Esophagus squamous epithelium (tissue), 4 donors: ENCODE measurements around the gene KPTN.

Experiments
- POLR2A ChIP-seq, 4 donors: fragments of 450-650 bp; IDR thresholded peaks; one replicate each; pipeline ENCODE4 v1.6.1; 2017; ENCODE audit warnings: antibody characterized with exemption in 4 of 4, mild to moderate bottlenecking in 4 of 4, moderate library complexity in 3 of 4
- TF ChIP-seq, protein P1 (sequence below), 6 experiments: fragments of 450-650 bp in 4 of 6; fragments of 200-600 bp in 2 of 6; sonication (generic) in 2 of 6; IDR thresholded peaks; one replicate each; pipeline ENCODE4 v1.5.1; 2016 to 2019; ENCODE audit warnings: antibody characterized with exemption in 6 of 6, mild to moderate bottlenecking in 4 of 6, moderate library complexity in 4 of 6

DNA sequence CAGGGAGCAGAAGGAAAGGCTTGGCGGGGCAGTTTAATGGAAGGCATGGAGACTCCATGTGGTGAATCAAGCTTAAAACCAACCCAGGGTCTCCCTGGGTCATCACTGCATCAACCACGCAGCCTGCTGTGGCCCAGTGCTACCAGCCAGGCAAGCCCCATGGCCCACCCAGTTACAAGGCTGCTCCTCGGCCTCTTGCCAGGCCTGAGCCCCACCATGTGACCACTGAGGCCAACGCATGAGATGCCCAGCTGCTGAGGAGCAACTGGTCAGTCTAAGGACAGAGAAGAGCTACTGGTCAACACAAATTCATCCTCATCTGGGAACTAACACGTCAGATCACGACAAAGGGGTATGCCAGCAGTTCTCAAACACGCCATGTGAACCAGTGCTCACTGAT, 15.4 kb upstream of the KPTN start:
- no peak for TF ChIP-seq POLR2A (IDR thresholded peaks at IDR 0.05)
- TF ChIP-seq, protein P1, sequence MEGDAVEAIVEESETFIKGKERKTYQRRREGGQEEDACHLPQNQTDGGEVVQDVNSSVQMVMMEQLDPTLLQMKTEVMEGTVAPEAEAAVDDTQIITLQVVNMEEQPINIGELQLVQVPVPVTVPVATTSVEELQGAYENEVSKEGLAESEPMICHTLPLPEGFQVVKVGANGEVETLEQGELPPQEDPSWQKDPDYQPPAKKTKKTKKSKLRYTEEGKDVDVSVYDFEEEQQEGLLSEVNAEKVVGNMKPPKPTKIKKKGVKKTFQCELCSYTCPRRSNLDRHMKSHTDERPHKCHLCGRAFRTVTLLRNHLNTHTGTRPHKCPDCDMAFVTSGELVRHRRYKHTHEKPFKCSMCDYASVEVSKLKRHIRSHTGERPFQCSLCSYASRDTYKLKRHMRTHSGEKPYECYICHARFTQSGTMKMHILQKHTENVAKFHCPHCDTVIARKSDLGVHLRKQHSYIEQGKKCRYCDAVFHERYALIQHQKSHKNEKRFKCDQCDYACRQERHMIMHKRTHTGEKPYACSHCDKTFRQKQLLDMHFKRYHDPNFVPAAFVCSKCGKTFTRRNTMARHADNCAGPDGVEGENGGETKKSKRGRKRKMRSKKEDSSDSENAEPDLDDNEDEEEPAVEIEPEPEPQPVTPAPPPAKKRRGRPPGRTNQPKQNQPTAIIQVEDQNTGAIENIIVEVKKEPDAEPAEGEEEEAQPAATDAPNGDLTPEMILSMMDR (IDR thresholded peaks at IDR 0.05): no peak
